Osteoblast (primary cell): ENCODE results near the gene CD300C. TPM values are rescaled to one million over a fixed set of nuclear protein-coding genes. Genes with fewer than 3 reads are reported as not detected.

Experiments
- DNase-seq: peaks from one replicate; pipeline ENCODE4 v3.0.0; 2011; ENCODE audit warnings: low spot score, mixed read lengths; ENCODE audit not compliant: insufficient read length; ENCODE audit errors: missing footprints
- H2AFZ ChIP-seq: 2 replicates; pipeline ENCODE4 v1.6.0; 2011; ENCODE audit warnings: mild to moderate bottlenecking, low read length
- H3K27ac ChIP-seq: 2 replicates; pipeline ENCODE4 v1.5.1; 2011; ENCODE audit warnings: mild to moderate bottlenecking, low read depth, low read length, moderate library complexity
- H3K27me3 ChIP-seq: 2 replicates; pipeline ENCODE4 v1.6.0; 2012; ENCODE audit warnings: mild to moderate bottlenecking, control low read depth, inconsistent platforms, low read length, moderate library complexity; ENCODE audit not compliant: insufficient read depth
- H3K36me3 ChIP-seq: 2 replicates; pipeline ENCODE4 v1.5.1; 2011; ENCODE audit warnings: mild to moderate bottlenecking, low read length, control low read depth, moderate library complexity; ENCODE audit not compliant: insufficient read depth
- H3K4me1 ChIP-seq: 2 replicates; pipeline ENCODE4 v1.5.1; 2011; ENCODE audit warnings: mild to moderate bottlenecking, low read length, control low read depth, moderate library complexity; ENCODE audit not compliant: insufficient read depth
- H3K4me2 ChIP-seq: 2 replicates; pipeline ENCODE4 v1.6.0; 2011; ENCODE audit warnings: mild to moderate bottlenecking, low read length; ENCODE audit not compliant: insufficient read depth
- H3K4me3 ChIP-seq: fragments of 200-600 bp; sonication (generic); 3 replicates; pipeline ENCODE4 v1.5.1; 2012; ENCODE audit warnings: mild to moderate bottlenecking, low read length, inconsistent platforms; ENCODE audit not compliant: insufficient read depth
- H3K79me2 ChIP-seq: 2 replicates; pipeline ENCODE4 v1.6.0; 2012; ENCODE audit warnings: mild to moderate bottlenecking, low read length, control low read depth, inconsistent platforms; ENCODE audit not compliant: insufficient read depth
- H3K9me3 ChIP-seq: 2 replicates; pipeline ENCODE4 v1.5.1; 2011; ENCODE audit warnings: low read depth, low read length, control low read depth
- H4K20me1 ChIP-seq: 2 replicates; pipeline ENCODE4 v1.6.0; 2012; ENCODE audit warnings: mild to moderate bottlenecking, low read length, control low read depth; ENCODE audit not compliant: insufficient read depth
- CTCF ChIP-seq: IDR thresholded peaks from 2 replicates; pipeline ENCODE4 v1.5.1; 2011; ENCODE audit warnings: mild to moderate bottlenecking, low read depth, low read length, moderate library complexity; ENCODE audit errors: extremely low read depth
- total RNA-seq: library from RNA; depleted of rRNA; stranded (reverse); fragments of >200 nt; gene quantifications from 2 replicates; pipeline ENCODE4 v1.2.3, GENCODE V29; 2012

CD300C gene
- total RNA-seq, 1 donor: not detected

GRCh38 chr17:74541176-74542111 lies 4.5 kb downstream of the CD300C start:
- Histone ChIP-seq H3K79me2 (no peaks in the 10 kb centered on the region), H3K36me3 (no peaks in the 10 kb centered on the region), H3K4me1 (no peaks in the 10 kb centered on the region), H4K20me1 (no peaks in the 10 kb centered on the region), H3K4me3 (no peak overlapping the region), H3K27ac (no peak overlapping the region), H3K9me3 (no peaks in the 10 kb centered on the region), H3K27me3 (peaks cover 8% of the 10 kb centered on the region), H3K4me2 (no peak overlapping the region), H2AFZ (no peak overlapping the region)
- no peak for TF ChIP-seq CTCF
- DNase-seq: no peak

GRCh38 chr17:74539281-74539820 lies 6.6 kb downstream of the CD300C start:
- peaks cover 8% of the 10 kb centered on the region for H3K27me3 ChIP-seq
- H3K9me3 ChIP-seq: no peaks in the 10 kb centered on the region
- H3K4me1 ChIP-seq: no peaks in the 10 kb centered on the region
- no peaks in the 10 kb centered on the region for H3K36me3 ChIP-seq
- H2AFZ ChIP-seq: no peak overlapping the region
- H4K20me1 ChIP-seq: no peaks in the 10 kb centered on the region
- H3K4me3 ChIP-seq: no peak overlapping the region
- no peak for TF ChIP-seq CTCF
- H3K79me2 ChIP-seq: no peaks in the 10 kb centered on the region
- H3K27ac ChIP-seq: no peak overlapping the region
- H3K4me2 ChIP-seq: no peak overlapping the region
- DNase-seq: no peak

GRCh38 chr17:74536890-74537289 lies 9.0 kb downstream of the CD300C start:
- H3K27me3 ChIP-seq: peaks cover 8% of the 10 kb centered on the region
- no peaks in the 10 kb centered on the region for H4K20me1 ChIP-seq
- H2AFZ ChIP-seq: no peak overlapping the region

More at GRCh38 chr17:74536890-74537289, 9.0 kb downstream of the CD300C start:
- TF ChIP-seq CTCF: no peak
- no peak for DNase-seq
- Histone ChIP-seq H3K4me3 (no peak overlapping the region), H3K4me2 (no peak overlapping the region), H3K36me3 (no peaks in the 10 kb centered on the region), H3K4me1 (no peaks in the 10 kb centered on the region), H3K79me2 (no peaks in the 10 kb centered on the region), H3K9me3 (no peaks in the 10 kb centered on the region), H3K27ac (no peak overlapping the region)
